Measurements from ENCODE around the gene SIAH2. TPM values are rescaled to one million over a fixed set of nuclear protein-coding genes. Genes with fewer than 3 reads are reported as not detected.

The SIAH2 gene
- total and polyA plus RNA-seq, 2 experiments from 2014 or later = 6.3 to 28.8 TPM

- TF ChIP-seq, protein P1, sequence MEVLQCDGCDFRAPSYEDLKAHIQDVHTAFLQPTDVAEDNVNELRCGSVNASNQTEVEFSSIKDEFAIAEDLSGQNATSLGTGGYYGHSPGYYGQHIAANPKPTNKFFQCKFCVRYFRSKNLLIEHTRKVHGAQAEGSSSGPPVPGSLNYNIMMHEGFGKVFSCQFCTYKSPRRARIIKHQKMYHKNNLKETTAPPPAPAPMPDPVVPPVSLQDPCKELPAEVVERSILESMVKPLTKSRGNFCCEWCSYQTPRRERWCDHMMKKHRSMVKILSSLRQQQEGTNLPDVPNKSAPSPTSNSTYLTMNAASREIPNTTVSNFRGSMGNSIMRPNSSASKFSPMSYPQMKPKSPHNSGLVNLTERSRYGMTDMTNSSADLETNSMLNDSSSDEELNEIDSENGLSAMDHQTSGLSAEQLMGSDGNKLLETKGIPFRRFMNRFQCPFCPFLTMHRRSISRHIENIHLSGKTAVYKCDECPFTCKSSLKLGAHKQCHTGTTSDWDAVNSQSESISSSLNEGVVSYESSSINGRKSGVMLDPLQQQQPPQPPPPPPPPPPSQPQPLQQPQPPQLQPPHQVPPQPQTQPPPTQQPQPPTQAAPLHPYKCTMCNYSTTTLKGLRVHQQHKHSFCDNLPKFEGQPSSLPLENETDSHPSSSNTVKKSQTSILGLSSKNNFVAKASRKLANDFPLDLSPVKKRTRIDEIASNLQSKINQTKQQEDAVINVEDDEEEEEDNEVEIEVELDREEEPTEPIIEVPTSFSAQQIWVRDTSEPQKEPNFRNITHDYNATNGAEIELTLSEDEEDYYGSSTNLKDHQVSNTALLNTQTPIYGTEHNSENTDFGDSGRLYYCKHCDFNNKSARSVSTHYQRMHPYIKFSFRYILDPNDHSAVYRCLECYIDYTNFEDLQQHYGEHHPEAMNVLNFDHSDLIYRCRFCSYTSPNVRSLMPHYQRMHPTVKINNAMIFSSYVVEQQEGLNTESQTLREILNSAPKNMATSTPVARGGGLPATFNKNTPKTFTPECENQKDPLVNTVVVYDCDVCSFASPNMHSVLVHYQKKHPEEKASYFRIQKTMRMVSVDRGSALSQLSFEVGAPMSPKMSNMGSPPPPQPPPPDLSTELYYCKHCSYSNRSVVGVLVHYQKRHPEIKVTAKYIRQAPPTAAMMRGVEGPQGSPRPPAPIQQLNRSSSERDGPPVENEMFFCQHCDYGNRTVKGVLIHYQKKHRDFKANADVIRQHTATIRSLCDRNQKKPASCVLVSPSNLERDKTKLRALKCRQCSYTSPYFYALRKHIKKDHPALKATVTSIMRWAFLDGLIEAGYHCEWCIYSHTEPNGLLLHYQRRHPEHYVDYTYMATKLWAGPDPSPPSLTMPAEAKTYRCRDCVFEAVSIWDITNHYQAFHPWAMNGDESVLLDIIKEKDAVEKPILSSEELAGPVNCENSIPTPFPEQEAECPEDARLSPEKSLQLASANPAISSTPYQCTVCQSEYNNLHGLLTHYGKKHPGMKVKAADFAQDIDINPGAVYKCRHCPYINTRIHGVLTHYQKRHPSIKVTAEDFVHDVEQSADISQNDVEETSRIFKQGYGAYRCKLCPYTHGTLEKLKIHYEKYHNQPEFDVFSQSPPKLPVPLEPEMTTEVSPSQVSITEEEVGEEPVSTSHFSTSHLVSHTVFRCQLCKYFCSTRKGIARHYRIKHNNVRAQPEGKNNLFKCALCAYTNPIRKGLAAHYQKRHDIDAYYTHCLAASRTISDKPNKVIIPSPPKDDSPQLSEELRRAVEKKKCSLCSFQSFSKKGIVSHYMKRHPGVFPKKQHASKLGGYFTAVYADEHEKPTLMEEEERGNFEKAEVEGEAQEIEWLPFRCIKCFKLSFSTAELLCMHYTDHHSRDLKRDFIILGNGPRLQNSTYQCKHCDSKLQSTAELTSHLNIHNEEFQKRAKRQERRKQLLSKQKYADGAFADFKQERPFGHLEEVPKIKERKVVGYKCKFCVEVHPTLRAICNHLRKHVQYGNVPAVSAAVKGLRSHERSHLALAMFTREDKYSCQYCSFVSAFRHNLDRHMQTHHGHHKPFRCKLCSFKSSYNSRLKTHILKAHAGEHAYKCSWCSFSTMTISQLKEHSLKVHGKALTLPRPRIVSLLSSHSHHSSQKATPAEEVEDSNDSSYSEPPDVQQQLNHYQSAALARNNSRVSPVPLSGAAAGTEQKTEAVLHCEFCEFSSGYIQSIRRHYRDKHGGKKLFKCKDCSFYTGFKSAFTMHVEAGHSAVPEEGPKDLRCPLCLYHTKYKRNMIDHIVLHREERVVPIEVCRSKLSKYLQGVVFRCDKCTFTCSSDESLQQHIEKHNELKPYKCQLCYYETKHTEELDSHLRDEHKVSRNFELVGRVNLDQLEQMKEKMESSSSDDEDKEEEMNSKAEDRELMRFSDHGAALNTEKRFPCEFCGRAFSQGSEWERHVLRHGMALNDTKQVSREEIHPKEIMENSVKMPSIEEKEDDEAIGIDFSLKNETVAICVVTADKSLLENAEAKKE (CRISPR knock-in tag; IDR thresholded peaks at IDR 0.05) = no peak
- TF ChIP-seq, protein P2, sequence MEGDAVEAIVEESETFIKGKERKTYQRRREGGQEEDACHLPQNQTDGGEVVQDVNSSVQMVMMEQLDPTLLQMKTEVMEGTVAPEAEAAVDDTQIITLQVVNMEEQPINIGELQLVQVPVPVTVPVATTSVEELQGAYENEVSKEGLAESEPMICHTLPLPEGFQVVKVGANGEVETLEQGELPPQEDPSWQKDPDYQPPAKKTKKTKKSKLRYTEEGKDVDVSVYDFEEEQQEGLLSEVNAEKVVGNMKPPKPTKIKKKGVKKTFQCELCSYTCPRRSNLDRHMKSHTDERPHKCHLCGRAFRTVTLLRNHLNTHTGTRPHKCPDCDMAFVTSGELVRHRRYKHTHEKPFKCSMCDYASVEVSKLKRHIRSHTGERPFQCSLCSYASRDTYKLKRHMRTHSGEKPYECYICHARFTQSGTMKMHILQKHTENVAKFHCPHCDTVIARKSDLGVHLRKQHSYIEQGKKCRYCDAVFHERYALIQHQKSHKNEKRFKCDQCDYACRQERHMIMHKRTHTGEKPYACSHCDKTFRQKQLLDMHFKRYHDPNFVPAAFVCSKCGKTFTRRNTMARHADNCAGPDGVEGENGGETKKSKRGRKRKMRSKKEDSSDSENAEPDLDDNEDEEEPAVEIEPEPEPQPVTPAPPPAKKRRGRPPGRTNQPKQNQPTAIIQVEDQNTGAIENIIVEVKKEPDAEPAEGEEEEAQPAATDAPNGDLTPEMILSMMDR (conservative IDR thresholded peaks at IDR 0.05; ENCODE audit: low read depth in 2 of 2) = 0 out of 4 replicates have a peak, but pooled peaks of 1 of the 2 experiments have one; percentile 6
- no peak for TF ChIP-seq EZH2 (IDR thresholded peaks at IDR 0.05; ENCODE audit: low read depth, unreplicated experiment)
- TF ChIP-seq STAT1 (IDR thresholded peaks at IDR 0.05; ENCODE audit: unreplicated experiment) = no peak
- TF ChIP-seq EZH2phosphoT487 (IDR thresholded peaks at IDR 0.05; ENCODE audit: unreplicated experiment) = no peak
These were observed 59.1 kb downstream of the SIAH2 start, which contains the start of gene ERICH6 (continued) for GRCh38 chr3:150703756-150704344.

- Histone ChIP-seq H3K4me1 (ENCODE audit: insufficient read depth) (peaks cover 5% of the 10 kb centered on the region; the same call in 1 of the 2 replicates), H3K27me3 (ENCODE audit: insufficient read depth) (no peaks in the 10 kb centered on the region), H3K36me3 (ENCODE audit: insufficient read depth) (no peaks in the 10 kb centered on the region), H3K27ac (ENCODE audit: low read depth) (no peak overlapping the region), H3K4me2 (peak overlapping the region; percentile 84), H4K20me1 (replicated peaks; ENCODE audit: insufficient read depth) (no peaks in the 10 kb centered on the region; the same call in 1 of the 2 replicates), H2AFZ (peak overlapping the region; percentile 96), H3K4me3 (peak overlapping the region; percentile 69), H3F3A (replicated peaks; ENCODE audit: low read depth) (0 out of 2 replicates have a peak, but pooled peaks cover 3% of the 10 kb centered on the region), H3K79me2 (replicated peaks; ENCODE audit: insufficient read depth) (no peaks in the 10 kb centered on the region), H3K9me2 (ENCODE audit: insufficient read depth) (no peaks in the 10 kb centered on the region)
- peaks cover 7% of the 10 kb centered on the region for H3K27me3 Mint-ChIP-seq (ENCODE audit: insufficient read depth, low read depth, poor library complexity)
- peak overlapping the region; percentile 88 for H3K4me3 Mint-ChIP-seq
- ATAC-seq = peak; percentile 75
- peak; percentile 65 for DNase-seq (ENCODE audit: low spot score)
- H3K9me3 Mint-ChIP-seq = peaks cover 2% of the 10 kb centered on the region; the same call in 2 of the 3 replicates
- H3K4me1 Mint-ChIP-seq = 0 out of 3 replicates have a peak, but pooled peaks cover 2% of the 10 kb centered on the region
- no peak overlapping the region; the same call in 1 of the 2 replicates for H3K27ac Mint-ChIP-seq
- peaks cover 4% of the 10 kb centered on the region; the same call in 1 of the 3 replicates for H3K36me3 Mint-ChIP-seq (ENCODE audit: low read depth)
- TF ChIP-seq ZNF331 (CRISPR knock-in tag; IDR thresholded peaks at IDR 0.05; ENCODE audit: low read depth) = no peak
- TF ChIP-seq POLR2AphosphoS5 (IDR thresholded peaks at IDR 0.05; ENCODE audit: low read depth) = no peak
- no peak for TF ChIP-seq STAT1 (IDR thresholded peaks at IDR 0.05; ENCODE audit: unreplicated experiment)
- TF ChIP-seq, protein P2 (conservative IDR thresholded peaks at IDR 0.05; ENCODE audit: low read depth in 2 of 2) = no peak
- no peak for TF ChIP-seq NANOG (IDR thresholded peaks at IDR 0.05; ENCODE audit: borderline replicate concordance)
- no peak for TF ChIP-seq ZNF114 (CRISPR knock-in tag; IDR thresholded peaks at IDR 0.05)
- TF ChIP-seq REST (IDR thresholded peaks at IDR 0.05; ENCODE audit: unreplicated experiment) = no peak
These were observed 59.6 kb downstream of the SIAH2 start for GRCh38 chr3:150703299-150703755.
